ENCODE results near the gene MRPS27. TPM values are rescaled to one million over a fixed set of nuclear protein-coding genes. Genes with fewer than 3 reads are reported as not detected.

MRPS27 gene
- total RNA-seq: 96.8 and 98.4 TPM in 2 replicates

DNA sequence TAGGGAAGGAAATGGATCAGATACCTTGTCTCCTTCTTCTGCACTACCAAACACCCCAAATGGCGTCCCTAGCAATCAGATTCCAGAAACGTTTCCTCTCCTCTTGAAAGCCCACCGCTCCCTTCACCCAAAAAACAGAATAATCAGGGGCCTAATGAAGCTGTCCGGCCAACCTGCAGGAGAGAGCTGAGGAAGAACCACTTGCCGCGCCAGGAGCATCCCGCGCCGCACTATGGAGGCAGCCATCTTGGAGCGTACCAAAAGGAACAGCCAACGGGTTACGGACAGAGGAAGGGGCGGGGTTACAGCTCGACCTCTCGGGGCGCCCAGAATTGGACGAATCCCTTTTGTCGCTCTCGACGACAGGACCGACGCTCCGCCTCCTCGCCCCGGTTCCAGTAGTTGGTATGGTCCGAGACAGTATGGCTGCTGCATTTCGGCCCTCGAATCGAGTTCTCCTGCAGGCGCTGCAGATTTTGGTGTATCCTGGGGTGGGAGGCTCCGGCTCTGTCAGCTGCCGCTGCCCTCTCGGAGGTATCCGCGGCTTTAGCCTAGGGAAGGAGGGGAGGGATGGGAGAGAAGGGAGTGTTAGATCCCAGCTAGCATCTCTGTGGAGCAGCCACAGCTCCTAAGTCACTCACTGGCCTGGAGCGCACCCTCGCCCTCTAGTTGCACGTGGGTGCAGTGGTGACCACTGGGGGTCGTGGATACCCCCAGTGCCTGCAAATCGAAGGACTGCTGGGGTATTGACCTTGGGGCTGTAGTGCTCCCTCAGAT is at the start of gene MRPS27, which contains the start of gene PTCD2:
MRPS27 (minus strand) TSS at position 265 of the 777 bp plus-strand sequence; CDS start at position 246, 19 bp downstream.
PTCD2 (plus strand) TSS at position 398 of the 777 bp plus-strand sequence; CDS start at position 408, 10 bp downstream.
- peak; percentile 93 for DNase-seq (ENCODE audit: low spot score)
- Mint-ChIP-seq H3K4me3 (ENCODE audit: low read depth) (peak within 1 kb of the TSS; percentile 93), H3K4me1 (ENCODE audit: low read depth) (peaks cover 31% of the 10 kb centered on the region), H3K9me3 (no peaks in the 10 kb centered on the region), H3K36me3 (ENCODE audit: low read depth) (peaks cover 56% of the 10 kb centered on the region), H3K27ac (peak within 1 kb of the TSS; percentile 85), H3K27me3 (ENCODE audit: low read depth) (no peaks in the 10 kb centered on the region)
- intact Hi-C loops (cut with micrococcal nuclease): loop anchor here (1.0 to 5.0 kb wide), 3 partner anchors 12 to 718 kb away; no protein-coding TSS in a partner anchor

DNA sequence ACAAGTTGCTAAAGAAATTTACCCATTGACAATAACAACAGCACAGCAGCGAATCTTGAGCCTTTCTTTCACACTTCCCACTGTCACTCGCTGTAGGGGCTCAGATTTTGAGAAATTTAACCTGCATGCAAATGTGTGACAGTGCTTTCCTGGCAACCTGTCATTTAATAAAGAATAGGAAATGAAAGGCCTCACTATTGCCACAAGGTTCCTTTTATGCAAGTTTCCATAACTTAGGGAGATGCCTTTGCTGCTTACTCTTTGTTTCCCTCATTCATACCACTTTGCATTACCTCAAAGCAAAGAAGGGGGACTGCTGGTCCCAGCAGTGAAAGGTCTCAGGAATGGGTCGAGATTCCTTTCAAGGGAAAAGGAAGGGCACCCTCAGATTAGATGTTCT is 49.7 kb upstream of the MRPS27 start:
- H3K27me3 Mint-ChIP-seq (ENCODE audit: low read depth): no peaks in the 10 kb centered on the region
- no peak overlapping the region for H3K27ac Mint-ChIP-seq
- no peak for DNase-seq (ENCODE audit: low spot score)
- peaks cover 4% of the 10 kb centered on the region for H3K36me3 Mint-ChIP-seq (ENCODE audit: low read depth)
- intact Hi-C loops (cut with micrococcal nuclease): loop anchor here (5.0 kb wide), 1 partner anchor 448 kb away; the partner anchor contains the start of gene TNPO1
- no peak overlapping the region for H3K4me3 Mint-ChIP-seq (ENCODE audit: low read depth)
- H3K4me1 Mint-ChIP-seq (ENCODE audit: low read depth): peaks cover 3% of the 10 kb centered on the region
- no peaks in the 10 kb centered on the region for H3K9me3 Mint-ChIP-seq

DNA sequence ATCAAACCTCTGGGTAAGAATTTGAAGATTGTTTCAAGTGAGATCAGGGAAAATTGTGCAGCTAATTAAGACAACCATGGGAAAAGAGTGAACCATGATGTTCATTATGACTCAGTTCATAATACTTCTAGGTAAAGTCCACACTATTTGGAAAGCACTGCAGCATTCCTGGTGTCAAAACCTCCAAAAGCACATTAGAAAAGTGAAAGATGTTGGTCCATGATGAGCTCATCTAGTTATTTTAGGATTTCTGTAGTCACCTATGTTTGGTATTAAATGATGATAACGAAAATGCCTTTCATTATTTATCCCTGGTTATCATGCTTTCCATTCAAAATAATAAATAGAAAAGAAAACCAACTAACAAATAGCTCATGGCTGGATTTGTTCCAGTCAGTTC is 49.3 kb upstream of the MRPS27 start:
- no peaks in the 10 kb centered on the region for H3K27me3 Mint-ChIP-seq (ENCODE audit: low read depth)
- no peak for DNase-seq (ENCODE audit: low spot score)
- no peaks in the 10 kb centered on the region for H3K9me3 Mint-ChIP-seq
- H3K27ac Mint-ChIP-seq: no peak overlapping the region
- H3K4me1 Mint-ChIP-seq (ENCODE audit: low read depth): peaks cover 6% of the 10 kb centered on the region
- H3K4me3 Mint-ChIP-seq (ENCODE audit: low read depth): no peak overlapping the region
- peaks cover 6% of the 10 kb centered on the region for H3K36me3 Mint-ChIP-seq (ENCODE audit: low read depth)
- intact Hi-C loops (cut with micrococcal nuclease): loop anchor here (5.0 kb wide), 1 partner anchor 448 kb away; the partner anchor contains the start of gene TNPO1

DNA sequence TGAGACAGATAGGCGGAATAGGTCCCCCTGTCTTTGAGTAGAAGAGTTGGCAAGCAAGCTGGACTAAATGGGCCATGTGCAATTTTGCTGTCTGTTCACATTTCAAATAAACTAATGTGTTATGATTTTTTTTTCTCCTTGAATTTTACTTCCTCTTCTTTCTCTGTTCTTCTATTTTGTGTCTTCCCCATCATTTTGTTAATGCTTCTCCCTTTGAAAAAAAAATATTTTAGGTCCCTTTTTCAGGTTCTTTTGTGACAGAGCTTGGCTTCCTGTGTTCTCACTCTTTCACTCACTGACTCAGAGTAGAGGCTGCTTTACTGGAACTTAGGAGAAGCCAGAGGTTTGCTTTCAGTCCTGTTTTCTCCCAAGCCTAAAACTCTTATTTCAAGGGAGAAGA is 48.2 kb upstream of the MRPS27 start:
- Mint-ChIP-seq H3K9me3 (no peaks in the 10 kb centered on the region), H3K27ac (no peak overlapping the region), H3K4me1 (ENCODE audit: low read depth) (peaks cover 10% of the 10 kb centered on the region), H3K27me3 (ENCODE audit: low read depth) (no peaks in the 10 kb centered on the region), H3K36me3 (ENCODE audit: low read depth) (peaks cover 13% of the 10 kb centered on the region), H3K4me3 (ENCODE audit: low read depth) (no peak overlapping the region)
- DNase-seq (ENCODE audit: low spot score): no peak
- intact Hi-C loops (cut with micrococcal nuclease): loop anchor here (5.0 kb wide), 1 partner anchor 449 kb away; the partner anchor contains the start of gene TNPO1

DNA sequence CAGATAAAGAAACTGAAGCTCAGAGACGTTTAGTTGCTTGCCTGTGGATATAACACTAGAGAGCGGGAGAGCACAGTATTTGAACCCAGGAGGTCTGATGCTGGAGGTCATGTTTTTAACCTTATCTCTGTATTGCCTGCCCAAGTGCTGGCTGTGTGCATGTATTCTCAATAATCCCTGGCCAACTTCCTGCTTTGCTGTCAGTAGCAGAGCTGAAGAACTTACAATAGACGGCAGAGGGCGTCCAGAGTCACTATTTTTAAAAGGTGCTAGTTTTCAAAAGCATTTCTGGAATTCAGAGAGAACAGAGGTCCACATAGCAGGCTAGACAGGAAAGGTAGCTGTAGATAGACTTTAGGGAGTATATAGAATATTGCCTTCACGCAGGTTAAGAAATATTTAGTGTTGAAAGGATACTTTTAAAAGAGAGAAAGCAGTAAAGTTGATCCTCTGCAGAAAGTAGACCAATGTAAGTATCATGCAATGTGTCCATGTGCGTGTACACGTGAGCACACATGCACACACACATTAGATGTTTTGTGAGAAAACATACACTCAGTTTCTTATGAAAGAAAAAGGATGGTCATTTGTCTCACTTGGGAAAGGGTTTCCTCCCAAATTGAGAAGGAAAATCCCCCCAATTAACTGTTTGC is 46.4 kb upstream of the MRPS27 start:
- no peaks in the 10 kb centered on the region for H3K9me3 Mint-ChIP-seq
- peak; percentile 14 for DNase-seq (ENCODE audit: low spot score)
- H3K27ac Mint-ChIP-seq: no peak overlapping the region
- H3K27me3 Mint-ChIP-seq (ENCODE audit: low read depth): no peaks in the 10 kb centered on the region
- intact Hi-C loops (cut with micrococcal nuclease): loop anchor here (2.0 to 5.0 kb wide), 3 partner anchors 18 to 451 kb away; partner anchors contain the start of gene TNPO1
- peaks cover 28% of the 10 kb centered on the region for H3K36me3 Mint-ChIP-seq (ENCODE audit: low read depth)
- no peak overlapping the region for H3K4me3 Mint-ChIP-seq (ENCODE audit: low read depth)
- peaks cover 11% of the 10 kb centered on the region for H3K4me1 Mint-ChIP-seq (ENCODE audit: low read depth)

DNA sequence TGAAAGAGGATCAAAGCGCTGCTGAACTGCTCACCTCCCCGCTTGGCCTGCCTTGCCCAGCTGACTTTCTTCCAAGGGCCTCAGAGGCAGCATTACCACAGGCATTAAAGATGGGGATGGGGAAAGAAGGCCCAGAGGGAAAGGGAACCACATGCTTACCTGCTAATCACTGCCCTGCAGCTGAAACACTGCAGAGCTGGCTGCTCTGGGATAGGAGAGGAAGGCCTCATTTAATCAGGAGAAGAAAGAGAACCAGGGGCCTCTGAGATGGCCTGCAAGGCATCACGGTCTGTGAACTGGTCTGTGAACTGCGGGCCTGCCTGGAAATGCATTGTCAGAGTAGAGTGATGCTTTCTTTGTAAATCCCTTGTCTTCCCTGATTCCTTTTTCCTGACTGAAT is 44.9 kb upstream of the MRPS27 start:
- H3K27ac Mint-ChIP-seq: no peak overlapping the region
- no peak overlapping the region for H3K4me3 Mint-ChIP-seq (ENCODE audit: low read depth)
- no peaks in the 10 kb centered on the region for H3K27me3 Mint-ChIP-seq (ENCODE audit: low read depth)
- intact Hi-C loops (cut with micrococcal nuclease): loop anchor here (5.0 kb wide), 1 partner anchor 452 kb away; the partner anchor contains the start of gene TNPO1
- H3K36me3 Mint-ChIP-seq (ENCODE audit: low read depth): peaks cover 34% of the 10 kb centered on the region
- peaks cover 11% of the 10 kb centered on the region for H3K4me1 Mint-ChIP-seq (ENCODE audit: low read depth)
- no peaks in the 10 kb centered on the region for H3K9me3 Mint-ChIP-seq
- no peak for DNase-seq (ENCODE audit: low spot score)

DNA sequence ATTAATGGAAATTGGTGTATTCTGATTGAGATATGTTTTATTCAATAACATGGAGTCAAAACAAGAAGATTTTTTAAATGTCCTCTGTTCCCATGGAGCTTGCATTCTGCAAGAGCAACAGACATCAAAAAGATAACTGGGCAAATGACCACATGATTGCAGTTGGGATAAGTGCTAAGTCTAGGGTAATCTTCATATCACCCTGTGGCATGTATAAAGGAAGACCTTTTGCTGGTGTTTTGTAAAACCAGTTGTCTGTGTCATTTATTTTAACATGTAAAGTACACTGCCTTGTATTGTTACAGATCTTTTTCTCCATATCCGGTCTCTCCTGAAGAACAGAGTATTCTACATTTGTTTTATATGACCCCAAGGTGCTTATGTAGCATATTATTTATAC is 44.1 kb upstream of the MRPS27 start:
- peaks cover 11% of the 10 kb centered on the region for H3K4me1 Mint-ChIP-seq (ENCODE audit: low read depth)
- DNase-seq (ENCODE audit: low spot score): no peak
- H3K4me3 Mint-ChIP-seq (ENCODE audit: low read depth): no peak overlapping the region
- intact Hi-C loops (cut with micrococcal nuclease): no loop called here
- H3K9me3 Mint-ChIP-seq: no peaks in the 10 kb centered on the region
- H3K27ac Mint-ChIP-seq: no peak overlapping the region
- peaks cover 40% of the 10 kb centered on the region for H3K36me3 Mint-ChIP-seq (ENCODE audit: low read depth)
- no peaks in the 10 kb centered on the region for H3K27me3 Mint-ChIP-seq (ENCODE audit: low read depth)

DNA sequence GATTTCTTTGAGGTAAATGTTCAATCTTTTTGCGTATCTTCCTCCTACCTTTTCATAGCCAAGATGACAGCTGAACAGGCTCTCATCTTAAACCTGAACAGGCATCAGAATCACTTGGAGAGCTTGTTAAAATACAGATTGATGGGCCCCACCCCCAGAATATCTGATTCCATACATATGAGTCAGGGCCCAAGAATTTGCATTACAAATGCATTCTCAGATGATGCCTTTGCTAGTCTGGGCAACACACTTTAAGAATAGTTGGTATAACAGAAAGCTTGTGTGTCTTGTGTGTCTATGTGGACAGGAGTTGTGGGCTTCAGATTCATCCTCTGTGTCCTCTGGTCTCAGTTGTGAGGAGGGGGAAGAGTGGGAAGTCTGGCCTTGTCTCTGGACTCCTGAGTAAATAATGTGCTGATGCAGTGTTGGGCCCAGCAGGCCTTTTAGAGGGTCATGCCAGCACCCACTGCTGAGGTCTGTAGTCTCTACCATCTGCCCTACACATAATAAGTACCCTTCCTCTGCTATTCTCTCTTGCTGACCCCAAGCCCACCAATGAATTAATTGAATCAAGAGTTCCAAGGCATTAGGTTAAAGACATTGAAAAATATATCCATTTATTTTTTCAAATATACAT is 43.2 kb upstream of the MRPS27 start:
- Mint-ChIP-seq H3K36me3 (ENCODE audit: low read depth) (peaks cover 45% of the 10 kb centered on the region), H3K4me3 (ENCODE audit: low read depth) (no peak overlapping the region), H3K9me3 (no peaks in the 10 kb centered on the region), H3K27ac (no peak overlapping the region), H3K4me1 (ENCODE audit: low read depth) (peaks cover 11% of the 10 kb centered on the region), H3K27me3 (ENCODE audit: low read depth) (no peaks in the 10 kb centered on the region)
- intact Hi-C loops (cut with micrococcal nuclease): no loop called here
- DNase-seq (ENCODE audit: low spot score): no peak

DNA sequence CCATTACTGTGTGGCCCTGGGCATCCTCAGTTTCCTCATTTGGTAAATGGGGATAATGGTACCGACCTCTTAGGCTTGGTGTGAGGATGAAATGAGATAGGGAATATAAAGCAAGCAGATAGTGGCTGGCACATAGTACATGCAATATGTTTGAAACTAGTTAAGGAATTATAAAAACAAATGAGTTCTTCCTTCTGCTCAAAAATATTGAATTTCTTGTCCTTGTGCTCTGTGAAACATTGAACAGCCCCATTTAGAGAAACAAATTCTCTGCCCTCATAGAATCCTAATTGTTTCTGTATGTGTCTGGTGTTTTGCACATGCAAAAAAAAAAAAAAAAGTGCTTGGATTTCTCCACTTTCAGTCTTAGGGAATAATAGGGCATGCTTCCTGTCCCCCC is 39.8 kb upstream of the MRPS27 start:
- Mint-ChIP-seq H3K9me3 (no peaks in the 10 kb centered on the region), H3K27ac (no peak overlapping the region), H3K36me3 (ENCODE audit: low read depth) (peaks cover 52% of the 10 kb centered on the region), H3K4me1 (ENCODE audit: low read depth) (peaks cover 12% of the 10 kb centered on the region), H3K27me3 (ENCODE audit: low read depth) (no peaks in the 10 kb centered on the region), H3K4me3 (ENCODE audit: low read depth) (no peak overlapping the region)
- intact Hi-C loops (cut with micrococcal nuclease): no loop called here
- no peak for DNase-seq (ENCODE audit: low spot score)

DNA sequence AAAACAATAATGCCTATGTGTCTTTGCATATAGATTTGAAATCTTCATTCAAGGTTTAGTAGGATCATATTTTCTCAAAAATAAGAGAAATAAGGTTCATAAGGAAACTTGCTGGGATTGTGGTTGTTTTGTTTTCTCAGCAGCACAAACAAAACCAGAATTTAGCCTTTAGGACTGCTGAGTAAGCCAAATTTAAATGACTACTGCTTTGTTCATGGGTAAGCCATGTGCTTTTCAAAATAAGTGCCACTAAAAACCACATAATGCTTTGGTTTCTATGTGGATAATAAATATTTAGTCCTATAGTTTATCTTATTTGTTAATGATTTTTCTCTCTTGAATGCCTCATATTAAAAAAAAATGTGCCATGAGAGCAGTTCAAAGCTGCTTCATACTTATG is 38.9 kb upstream of the MRPS27 start:
- peaks cover 50% of the 10 kb centered on the region for H3K36me3 Mint-ChIP-seq (ENCODE audit: low read depth)
- intact Hi-C loops (cut with micrococcal nuclease): no loop called here
- no peak overlapping the region for H3K4me3 Mint-ChIP-seq (ENCODE audit: low read depth)
- peaks cover 9% of the 10 kb centered on the region for H3K4me1 Mint-ChIP-seq (ENCODE audit: low read depth)
- H3K9me3 Mint-ChIP-seq: no peaks in the 10 kb centered on the region
- no peak for DNase-seq (ENCODE audit: low spot score)
- H3K27me3 Mint-ChIP-seq (ENCODE audit: low read depth): no peaks in the 10 kb centered on the region
- no peak overlapping the region for H3K27ac Mint-ChIP-seq

DNA sequence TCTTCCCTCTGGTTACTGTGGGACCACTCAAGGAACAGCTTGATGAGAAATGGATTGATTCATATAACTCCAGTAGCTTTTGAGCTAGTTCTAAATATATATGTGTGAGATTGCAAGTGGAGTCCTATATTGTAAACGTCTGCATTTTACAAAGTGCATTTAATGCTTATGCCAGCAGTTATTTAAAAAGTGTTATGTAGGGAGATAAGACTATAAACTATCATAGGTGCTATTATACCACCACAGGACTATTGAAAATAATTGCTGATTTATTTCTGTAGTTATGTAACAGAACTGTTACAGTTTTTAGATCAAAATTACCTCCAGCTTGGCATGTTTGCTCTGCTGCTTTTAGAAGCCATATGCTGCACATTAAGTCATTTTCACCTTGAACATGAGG is 36.3 kb upstream of the MRPS27 start:
- Mint-ChIP-seq H3K27ac (no peak overlapping the region), H3K36me3 (ENCODE audit: low read depth) (peaks cover 51% of the 10 kb centered on the region), H3K4me3 (ENCODE audit: low read depth) (no peak overlapping the region), H3K9me3 (no peaks in the 10 kb centered on the region), H3K4me1 (ENCODE audit: low read depth) (peaks cover 10% of the 10 kb centered on the region), H3K27me3 (ENCODE audit: low read depth) (no peaks in the 10 kb centered on the region)
- intact Hi-C loops (cut with micrococcal nuclease): no loop called here
- DNase-seq (ENCODE audit: low spot score): no peak

DNA sequence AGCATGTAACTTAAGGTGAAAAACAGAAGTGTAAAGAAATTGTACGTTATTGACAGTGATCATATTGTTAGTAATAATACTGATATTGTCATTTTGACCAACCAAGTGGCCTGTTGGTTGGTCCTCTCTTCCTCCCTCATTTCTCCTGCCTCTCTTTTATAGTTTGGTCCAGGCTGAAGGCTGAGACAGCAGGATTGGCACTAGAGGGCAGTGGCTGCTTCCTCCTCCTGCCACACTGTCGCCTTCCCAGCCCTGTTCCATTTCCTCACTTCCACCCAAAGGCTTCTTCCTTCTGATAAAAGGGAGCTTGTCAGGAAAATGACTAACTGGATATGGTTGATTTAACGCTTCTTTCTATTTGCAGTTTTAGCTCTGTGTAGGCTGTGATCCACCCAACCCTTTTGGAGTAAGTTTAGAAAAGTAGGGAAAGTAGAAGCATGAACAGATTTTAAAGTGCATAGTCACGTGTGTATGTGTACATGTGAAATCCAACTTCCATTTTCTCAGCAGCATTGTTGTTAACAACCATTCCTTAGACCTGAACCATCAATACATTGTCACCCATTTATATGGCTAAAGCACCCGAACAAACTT is 35.8 kb upstream of the MRPS27 start:
- DNase-seq (ENCODE audit: low spot score): no peak
- Mint-ChIP-seq H3K4me1 (ENCODE audit: low read depth) (peaks cover 14% of the 10 kb centered on the region), H3K9me3 (peaks cover 4% of the 10 kb centered on the region), H3K4me3 (ENCODE audit: low read depth) (no peak overlapping the region), H3K36me3 (ENCODE audit: low read depth) (peaks cover 51% of the 10 kb centered on the region), H3K27ac (no peak overlapping the region), H3K27me3 (ENCODE audit: low read depth) (no peaks in the 10 kb centered on the region)
- intact Hi-C loops (cut with micrococcal nuclease): no loop called here
